Esophagus mucosa (tissue), 1 donor: ENCODE results near the gene PLCB2. TPM values are rescaled to one million over a fixed set of nuclear protein-coding genes. Genes with fewer than 3 reads are reported as not detected.

Source experiments
- ATAC-seq: fragments of 200-7000 bp; cut with Tn5 transposase; one replicate; pipeline ENCODE4 v1.9.1; 2020
- total RNA-seq: library from RNA; stranded (reverse); gene quantifications from one replicate; pipeline ENCODE4 v1.2.4, GENCODE V29; 2023
- donor health status: DM: yes; HTN: yes; CAD: no.

The PLCB2 gene
- total RNA-seq, 1 donor from 2014 or later = 4.2 TPM

- no peak for ATAC-seq
These were observed 22.2 kb downstream of the PLCB2 start for GRCh38 chr15:40285554-40286011.

- ATAC-seq = no peak
These were observed 22.6 kb downstream of the PLCB2 start for GRCh38 chr15:40285151-40285550.

GRCh38 chr15:40283615-40284300, 24.0 kb downstream of the PLCB2 start:
- ATAC-seq = no peak

- ATAC-seq = peak; percentile 4
These were observed 24.7 kb downstream of the PLCB2 start, which contains the start of gene ANKRD63 for GRCh38 chr15:40282869-40283614. Gene ANKRD63, minus strand, starts transcription at chr15:40283064. Its CDS starts 478 bp downstream, at chr15:40282586.

GRCh38 chr15:40282147-40282868, 25.4 kb downstream of the PLCB2 start:
- peak; percentile 17 for ATAC-seq

- ATAC-seq = no peak
These were observed 26.0 kb downstream of the PLCB2 start for GRCh38 chr15:40281801-40282146.

- ATAC-seq = no peak
These were observed 26.5 kb downstream of the PLCB2 start for GRCh38 chr15:40281057-40281800.

GRCh38 chr15:40280260-40281056, 27.3 kb downstream of the PLCB2 start:
- ATAC-seq = no peak

GRCh38 chr15:40279437-40280141, 28.1 kb downstream of the PLCB2 start:
- peak; percentile 55 for ATAC-seq

GRCh38 chr15:40278026-40278425, 29.7 kb downstream of the PLCB2 start:
- ATAC-seq = no peak

GRCh38 chr15:40277471-40277870, 30.3 kb downstream of the PLCB2 start:
- ATAC-seq = no peak

GRCh38 chr15:40276927-40277326, 30.8 kb downstream of the PLCB2 start:
- ATAC-seq = no peak

- no peak for ATAC-seq
These were observed 31.8 kb downstream of the PLCB2 start for GRCh38 chr15:40275954-40276353.

- ATAC-seq = no peak
These were observed 32.2 kb downstream of the PLCB2 start for GRCh38 chr15:40275523-40275922.

- ATAC-seq = peak; percentile 76
These were observed 33.1 kb downstream of the PLCB2 start for GRCh38 chr15:40274350-40275274.

GRCh38 chr15:40273428-40273827, 34.3 kb downstream of the PLCB2 start:
- ATAC-seq = no peak

GRCh38 chr15:40272485-40273056, 35.2 kb downstream of the PLCB2 start:
- ATAC-seq = no peak

GRCh38 chr15:40271685-40272484, 35.9 kb downstream of the PLCB2 start:
- no peak for ATAC-seq
